Fibroblast of lung (primary cell): ENCODE measurements around the gene ZNF609. TPM values are rescaled to one million over a fixed set of nuclear protein-coding genes. Genes with fewer than 3 reads are reported as not detected.

Source experiments
- DNase-seq, 2 donors: peaks; one replicate each; pipeline versions ENCODE4 v3.0.0 to v3.0.0-alpha.2; 2010; ENCODE audit warnings: low read depth in 2 of 2
- H2AFZ ChIP-seq: 2 replicates; pipeline ENCODE4 v1.5.1; 2012; ENCODE audit warnings: low read length, control low read depth, inconsistent platforms
- H3K27ac ChIP-seq: 2 replicates; pipeline ENCODE4 v1.5.1; 2011; ENCODE audit warnings: low read length, control low read depth; ENCODE audit not compliant: insufficient read depth
- H3K27me3 ChIP-seq: 2 replicates; pipeline ENCODE4 v1.5.1; 2011; ENCODE audit warnings: mild to moderate bottlenecking, low read length; ENCODE audit not compliant: control insufficient read depth, insufficient read depth
- H3K36me3 ChIP-seq: 2 replicates; pipeline ENCODE4 v1.5.1; 2011; ENCODE audit warnings: low read length; ENCODE audit not compliant: control insufficient read depth, insufficient read depth
- H3K4me1 ChIP-seq: 2 replicates; pipeline ENCODE4 v1.5.1; 2011; ENCODE audit warnings: low read length; ENCODE audit not compliant: control insufficient read depth, insufficient read depth; ENCODE audit errors: extremely low read depth
- H3K4me2 ChIP-seq: 2 replicates; pipeline ENCODE4 v1.5.1; 2011; ENCODE audit warnings: low read length, control low read depth; ENCODE audit not compliant: insufficient read depth; ENCODE audit errors: extremely low read depth
- H3K4me3 ChIP-seq, 4 experiments: fragments of 200-600 bp in 1 of 4; sonication (generic) in 1 of 4; replicated peaks in 1 of 4; 2 replicates each; pipeline ENCODE4 v1.5.1; 2011 to 2016; ENCODE audit warnings: low read length in 4 of 4, low read depth in 3 of 4, mild to moderate bottlenecking in 3 of 4, control low read depth in 2 of 4, inconsistent platforms in 1 of 4, mixed read lengths in 1 of 4; ENCODE audit not compliant: insufficient read depth in 1 of 4; ENCODE audit errors: control extremely low read depth in 1 of 4
- H3K79me2 ChIP-seq: 2 replicates; pipeline ENCODE4 v1.5.1; 2012; ENCODE audit warnings: mild to moderate bottlenecking, low read length, inconsistent platforms; ENCODE audit not compliant: control insufficient read depth, insufficient read depth
- H3K9ac ChIP-seq: 2 replicates; pipeline ENCODE4 v1.5.1; 2011; ENCODE audit warnings: mild to moderate bottlenecking, low read length, control low read depth; ENCODE audit not compliant: insufficient read depth
- H3K9me3 ChIP-seq: 2 replicates; pipeline ENCODE4 v1.5.1; 2012; ENCODE audit warnings: low read depth, low read length; ENCODE audit not compliant: control insufficient read depth, insufficient read depth
- H4K20me1 ChIP-seq: 2 replicates; pipeline ENCODE4 v1.5.1; 2011; ENCODE audit warnings: low read length; ENCODE audit not compliant: control insufficient read depth, insufficient read depth; ENCODE audit errors: extremely low read depth
- CTCF ChIP-seq, 2 donors: IDR thresholded peaks in 1 of 2; conservative IDR thresholded peaks in 1 of 2; 1 replicate in 1 of 2; 2 replicates in 1 of 2; pipeline ENCODE4 v1.5.1; 2011 to 2012; ENCODE audit warnings: low read length in 2 of 2, control low read depth in 1 of 2, inconsistent platforms in 1 of 2, low read depth in 1 of 2, mild to moderate bottlenecking in 1 of 2
- EZH2 ChIP-seq: IDR thresholded peaks from 2 replicates; pipeline ENCODE4 v1.5.1; 2012; ENCODE audit warnings: low read length, control low read depth, mild to moderate bottlenecking; ENCODE audit errors: missing control alignments
- polyA plus RNA-seq, 2 donors: library from polyadenylated mRNA; depleted of rRNA in 1 of 2; stranded (reverse) in 1 of 2; unstranded in 1 of 2; fragments of >200 nt; gene quantifications; 2 replicates each; pipeline ENCODE4 v1.2.1, GENCODE V29; 2011 to 2012; ENCODE audit warnings: missing spikeins in 1 of 2
- total RNA-seq: library from RNA; depleted of rRNA; stranded (reverse); fragments of >200 nt; gene quantifications from 2 replicates; pipeline ENCODE4 v1.2.1, GENCODE V29; 2014

The ZNF609 gene
- total and polyA plus RNA-seq, 2 donors (not counting 1 experiment from before 2014, with no cell fraction given): 10.8 to 14.7 TPM

- H3K9ac ChIP-seq: no peak overlapping the region
- TF ChIP-seq CTCF (conservative IDR thresholded peaks at IDR 0.05 in 1 of 2, IDR thresholded peaks at IDR 0.05 in 1 of 2; ENCODE audit: low read depth in 1 of 2, low read length in 2 of 2): no peak
- TF ChIP-seq EZH2: no peak
- DNase-seq: peak; percentile 78 to 91
- peaks cover 8% of the 10 kb centered on the region for H3K4me1 ChIP-seq
- H3K79me2 ChIP-seq: peaks cover 29% of the 10 kb centered on the region
- H3K9me3 ChIP-seq: no peaks in the 10 kb centered on the region
- H3K4me2 ChIP-seq: no peak overlapping the region
- H2AFZ ChIP-seq: no peak overlapping the region
- H3K27me3 ChIP-seq: no peaks in the 10 kb centered on the region
- no peak overlapping the region for H3K4me3 ChIP-seq
- no peaks in the 10 kb centered on the region for H4K20me1 ChIP-seq
- peak overlapping the region; percentile 42 for H3K27ac ChIP-seq
- H3K36me3 ChIP-seq: no peaks in the 10 kb centered on the region
Observed at GRCh38 chr15:64536244-64536836, 76.0 kb downstream of the ZNF609 start.

- H3K36me3 ChIP-seq: no peaks in the 10 kb centered on the region
- no peak overlapping the region for H2AFZ ChIP-seq
- no peak for TF ChIP-seq CTCF (conservative IDR thresholded peaks at IDR 0.05 in 1 of 2, IDR thresholded peaks at IDR 0.05 in 1 of 2; ENCODE audit: low read depth in 1 of 2, low read length in 2 of 2)
- TF ChIP-seq EZH2: no peak
- H3K4me1 ChIP-seq: no peaks in the 10 kb centered on the region
- no peaks in the 10 kb centered on the region for H3K9me3 ChIP-seq
- no peaks in the 10 kb centered on the region for H4K20me1 ChIP-seq
- DNase-seq: no peak
- H3K27ac ChIP-seq: no peak overlapping the region
- no peaks in the 10 kb centered on the region for H3K27me3 ChIP-seq
- H3K4me3 ChIP-seq: no peak overlapping the region
- no peak overlapping the region for H3K9ac ChIP-seq
- H3K79me2 ChIP-seq: peaks cover 9% of the 10 kb centered on the region
- no peak overlapping the region for H3K4me2 ChIP-seq
Observed at GRCh38 chr15:64542091-64542490, 81.7 kb downstream of the ZNF609 start.

GRCh38 chr15:64544450-64544849, 84.1 kb downstream of the ZNF609 start:
- no peak overlapping the region for H3K9ac ChIP-seq
- H3K4me2 ChIP-seq: no peak overlapping the region
- no peak for TF ChIP-seq CTCF (conservative IDR thresholded peaks at IDR 0.05 in 1 of 2, IDR thresholded peaks at IDR 0.05 in 1 of 2; ENCODE audit: low read depth in 1 of 2, low read length in 2 of 2)
- no peak for TF ChIP-seq EZH2
- H3K27ac ChIP-seq: no peak overlapping the region
- H4K20me1 ChIP-seq: no peaks in the 10 kb centered on the region
- no peak overlapping the region for H3K4me3 ChIP-seq
- H3K27me3 ChIP-seq: no peaks in the 10 kb centered on the region
- H2AFZ ChIP-seq: no peak overlapping the region
- H3K9me3 ChIP-seq: no peaks in the 10 kb centered on the region
- no peaks in the 10 kb centered on the region for H3K36me3 ChIP-seq
- peak in 1 of 2 donors; percentile 42 for DNase-seq
- no peaks in the 10 kb centered on the region for H3K4me1 ChIP-seq
- peaks cover 7% of the 10 kb centered on the region for H3K79me2 ChIP-seq
